ENCODE data around the gene NKIRAS1.

The NKIRAS1 gene

GRCh38 chr3:23916886-23917678 lies at the start of gene NKIRAS1, which contains the start of gene RPL15:
Gene NKIRAS1 (minus strand): TSS chr3:23916990. CDS start chr3:23910904, 6,086 bp downstream.
Gene RPL15 (plus strand): TSS chr3:23917132. CDS start chr3:23917860, 728 bp downstream.
- peak; percentile 95 for DNase-seq (ENCODE audit: low read depth)

GRCh38 chr3:23966328-23966727 lies 49.5 kb upstream of the NKIRAS1 start:
- no peak for DNase-seq (ENCODE audit: low read depth)

- DNase-seq (ENCODE audit: low read depth), result no peak
Observed at GRCh38 chr3:23964537-23965235, 47.9 kb upstream of the NKIRAS1 start.

GRCh38 chr3:23961913-23962312 lies 45.1 kb upstream of the NKIRAS1 start:
- DNase-seq (ENCODE audit: low read depth), result no peak

GRCh38 chr3:23961066-23961465 lies 44.3 kb upstream of the NKIRAS1 start:
- DNase-seq (ENCODE audit: low read depth), result no peak

DNA sequence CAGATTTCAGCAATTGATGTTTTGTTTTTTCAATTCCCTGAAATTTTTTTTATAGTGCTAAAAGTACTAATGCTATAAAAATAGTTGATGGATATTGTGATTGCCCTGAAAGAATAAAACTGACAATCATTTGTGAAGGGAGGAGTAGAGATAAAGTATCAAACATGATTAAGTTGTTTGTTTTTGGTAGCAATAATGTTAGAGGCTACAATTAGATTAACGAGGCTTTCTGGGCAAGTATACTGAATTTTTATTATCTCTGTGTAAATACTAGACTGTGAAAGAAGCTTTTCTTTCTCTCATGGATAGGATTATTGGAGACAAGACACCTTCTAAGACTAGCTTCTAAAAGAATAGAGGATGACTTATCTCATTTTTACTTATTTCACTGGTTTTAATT lies 43.9 kb upstream of the NKIRAS1 start:
- no peak for DNase-seq (ENCODE audit: low read depth)

GRCh38 chr3:23959135-23959900 lies 42.5 kb upstream of the NKIRAS1 start:
- no peak for DNase-seq (ENCODE audit: low read depth)

DNA sequence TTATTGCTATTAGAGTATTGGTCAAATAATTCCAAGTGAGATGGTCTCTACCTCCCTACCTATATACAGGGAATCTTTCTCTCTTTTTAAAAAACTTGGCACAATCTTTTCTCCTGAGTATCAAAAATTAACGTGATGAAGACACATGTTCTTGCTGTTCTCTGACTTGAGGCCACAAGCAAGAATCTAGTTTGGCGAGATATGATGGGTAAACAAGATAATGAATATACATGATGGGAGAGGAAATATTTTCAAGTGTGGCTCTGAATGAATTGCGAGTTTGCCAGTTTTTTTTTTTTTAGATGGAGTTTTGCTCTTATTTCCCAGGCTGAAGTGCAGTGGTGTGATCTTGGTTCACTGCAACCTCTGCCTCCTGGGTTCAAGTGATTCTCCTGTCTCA lies 39.9 kb upstream of the NKIRAS1 start:
- DNase-seq (ENCODE audit: low read depth), result no peak

- DNase-seq (ENCODE audit: low read depth), result no peak
Observed at GRCh38 chr3:23954144-23954543, 37.4 kb upstream of the NKIRAS1 start.

DNA sequence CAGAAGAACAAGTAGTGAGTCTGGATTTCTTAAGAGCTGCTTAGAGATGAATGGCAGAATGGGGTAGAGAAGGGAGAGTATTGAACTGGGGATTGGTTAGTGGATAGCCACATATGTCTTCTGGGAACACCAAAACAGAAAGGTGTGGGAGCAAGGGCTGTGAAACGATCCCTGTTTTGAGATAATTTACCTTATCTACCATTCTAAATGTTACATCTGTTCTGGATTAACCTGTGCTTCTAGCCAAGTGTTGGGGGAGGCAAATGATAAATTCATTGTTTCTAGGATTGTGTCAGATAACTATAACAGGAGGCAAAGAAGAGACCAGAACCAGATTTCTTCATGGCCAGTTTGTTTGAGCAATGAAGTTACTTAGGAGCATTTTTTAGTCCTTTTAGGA lies 36.7 kb upstream of the NKIRAS1 start:
- DNase-seq (ENCODE audit: low read depth), result no peak

DNA sequence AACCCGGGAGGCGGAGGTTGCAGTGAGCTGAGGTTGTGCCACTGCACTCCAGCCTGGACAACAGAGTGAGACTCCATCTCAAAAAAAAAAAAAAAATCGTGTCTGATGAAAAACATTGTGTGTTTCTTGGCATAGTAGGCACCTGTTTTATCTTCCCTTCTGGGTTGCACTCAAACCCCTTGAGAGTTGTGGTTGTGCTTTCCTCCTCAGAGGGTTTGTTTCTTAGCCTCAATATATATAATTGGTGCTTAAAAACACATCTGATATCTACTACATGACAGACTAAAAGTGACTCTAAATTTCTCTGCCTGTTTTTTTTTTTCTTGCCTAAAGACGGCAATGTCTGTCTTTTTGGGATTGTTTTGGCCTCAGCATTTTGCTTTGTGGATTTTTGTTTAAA lies 35.9 kb upstream of the NKIRAS1 start:
- no peak for DNase-seq (ENCODE audit: low read depth)

DNA sequence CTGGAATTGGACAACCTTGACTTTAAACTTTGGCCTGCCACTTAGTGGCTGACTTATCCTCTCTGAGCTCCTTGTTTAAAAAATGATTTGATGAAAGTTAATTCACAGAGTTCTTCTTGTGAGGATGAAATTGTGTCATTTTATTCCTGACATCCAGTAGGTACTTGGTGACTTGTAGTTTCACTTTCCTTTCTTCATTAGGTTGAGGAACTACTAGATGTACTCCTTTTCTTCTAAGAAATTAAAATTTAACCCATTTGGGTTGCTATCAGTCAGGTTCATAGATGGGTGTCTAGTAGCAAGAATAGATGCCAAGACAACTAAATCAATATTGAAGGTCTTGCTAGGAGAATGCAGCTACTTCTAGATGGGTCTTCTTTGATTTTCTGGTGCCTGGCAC lies 33.5 kb upstream of the NKIRAS1 start:
- DNase-seq (ENCODE audit: low read depth), result no peak

- DNase-seq (ENCODE audit: low read depth), result no peak
Observed at GRCh38 chr3:23949784-23950183, 33.0 kb upstream of the NKIRAS1 start.

DNA sequence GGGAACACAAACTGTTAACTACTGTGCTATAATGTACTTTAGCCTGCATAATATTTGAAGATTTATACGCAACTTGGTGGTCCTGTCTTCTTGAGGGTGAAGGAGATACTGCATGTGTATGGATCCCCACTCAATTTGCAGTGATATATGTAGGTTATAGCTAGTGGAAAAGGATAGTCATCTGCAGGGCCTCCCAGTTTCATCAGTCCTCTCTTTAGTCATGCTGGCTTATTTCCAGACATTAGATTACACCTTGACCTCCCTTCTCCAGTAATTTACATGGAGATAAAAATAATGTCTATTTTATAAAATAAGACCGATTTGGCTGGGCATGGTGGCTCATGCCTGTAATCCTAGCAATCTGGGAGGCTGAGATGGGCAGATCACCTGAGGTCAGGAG lies 32.0 kb upstream of the NKIRAS1 start:
- no peak for DNase-seq (ENCODE audit: low read depth)

GRCh38 chr3:23945913-23946687 lies 29.3 kb upstream of the NKIRAS1 start:
- DNase-seq (ENCODE audit: low read depth), result peak; percentile 99

GRCh38 chr3:23945663-23945912 lies 28.8 kb upstream of the NKIRAS1 start:
- DNase-seq (ENCODE audit: low read depth), result no peak

- DNase-seq (ENCODE audit: low read depth), result peak; percentile 66
Observed at GRCh38 chr3:23944861-23945662, 28.3 kb upstream of the NKIRAS1 start, which contains the start of gene NR1D2. Gene NR1D2 (plus strand): TSS chr3:23945286. CDS start chr3:23945579, 293 bp downstream.

GRCh38 chr3:23944007-23944783 lies 27.4 kb upstream of the NKIRAS1 start:
- no peak for DNase-seq (ENCODE audit: low read depth)

DNA sequence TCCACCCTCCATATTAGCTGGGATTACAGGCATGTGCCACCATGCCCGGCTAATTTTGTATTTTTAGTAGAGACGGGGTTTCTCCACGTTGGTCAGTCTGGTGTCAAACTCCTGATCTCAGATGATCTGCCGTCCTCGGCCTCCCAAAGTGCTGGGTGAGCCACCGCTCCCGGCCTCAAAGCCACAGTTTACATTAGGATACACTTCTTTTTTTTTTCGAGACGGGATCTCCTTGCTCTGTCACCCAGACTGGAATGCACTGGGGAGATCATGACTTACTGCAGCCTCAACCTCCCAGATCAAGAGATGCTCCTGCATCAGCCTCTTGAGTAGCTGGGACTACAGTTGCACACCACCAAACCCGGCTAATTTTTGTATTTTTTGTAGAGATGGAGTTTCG lies 25.8 kb upstream of the NKIRAS1 start:
- DNase-seq (ENCODE audit: low read depth), result no peak

DNA sequence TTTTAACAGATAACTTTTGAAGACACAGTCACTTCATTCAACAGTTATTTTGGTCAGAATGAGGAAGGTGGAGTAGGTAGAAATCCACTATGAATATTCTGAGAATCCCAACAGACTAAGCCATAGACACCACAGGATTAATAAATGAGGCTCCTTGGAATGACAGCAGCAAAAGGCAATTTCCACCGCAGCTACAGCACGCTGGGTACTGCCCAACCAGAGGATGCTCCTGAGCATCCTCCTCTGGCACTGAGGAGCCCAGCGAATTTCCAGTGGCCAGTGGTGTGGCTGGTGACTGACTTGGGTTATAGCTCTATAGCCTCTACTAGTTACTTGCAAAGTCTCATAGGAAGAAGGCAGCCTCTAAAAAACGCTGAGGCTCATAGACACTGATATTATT lies 24.6 kb upstream of the NKIRAS1 start:
- no peak for DNase-seq (ENCODE audit: low read depth)

Measured in stimulated activated CD8-positive, alpha-beta memory T cell treated with anti-CD3 and anti-CD28 coated beads, Interleukin-12 subunit alpha, Interleukin-12 subunit beta, amount 100 ng/mL, for 4 hours (primary cell).